K562 (cell line): Measurements from ENCODE around the gene PRM1. TPM values are rescaled to one million over a fixed set of nuclear protein-coding genes. Genes with fewer than 3 reads are reported as not detected.

Source experiments
- ATAC-seq: fragments of 200-7000 bp; cut with Tn5 transposase; 3 replicates; pipeline ENCODE4 v1.9.1; 2020; ENCODE audit warnings: moderate library complexity
- BruUV-seq: library from RNA; stranded (reverse); fragments of 400-500 nt; replicated peaks from 2 replicates; lab custom pipeline; 2021; lab: Mats Ljungman, UMichigan
- CTCF ChIA-PET: fragments of 300-600 bp; formaldehyde crosslinking; extraction: SDS; loops from one replicate; lab custom pipeline; 2021; ENCODE audit warnings: low intra/inter-chr PET ratio; lab: Yijun Ruan, JAX
- POLR2A ChIA-PET: fragments of 300-600, 350-650 bp; sonication (Branson Sonifier 250); formaldehyde crosslinking; extraction: SDS; loops from one replicate; lab custom pipeline; 2021; ENCODE audit warnings: antibody characterized with exemption, inconsistent platforms; lab: Yijun Ruan, JAX
- DNase-seq, 4 experiments: peaks; one replicate each; pipeline versions ENCODE4 v3.0.0 to v3.0.0-alpha.2; 2011 to 2018; ENCODE audit warnings: low spot score in 3 of 4, mixed read lengths in 3 of 4; ENCODE audit errors: extremely low read depth in 1 of 4
- FAIRE-seq: peaks from 2 replicates; lab custom pipeline; 2011; peaks lifted over from hg19 to GRCh38; lab: Jason Lieb, UNC
- H2AFZ ChIP-seq: 2 replicates; pipeline ENCODE4 v1.6.0; 2011; ENCODE audit warnings: low read depth, low read length, control low read depth, inconsistent platforms
- H3K27ac ChIP-seq: fragments of 200-600 bp; 3 replicates; pipeline ENCODE4 v1.8.0; 2011; ENCODE audit warnings: low read depth, mild to moderate bottlenecking, control low read depth, inconsistent platforms, low read length, moderate library complexity, mixed read lengths; ENCODE audit errors: extremely low read depth
- H3K27me3 ChIP-seq, 2 experiments: fragments of 300-600 bp in 1 of 2; 2 replicates in 1 of 2; 3 replicates in 1 of 2; pipeline versions ENCODE4 v1.6.0 to v1.8.0; 2011; ENCODE audit warnings: inconsistent platforms in 2 of 2, low read length in 2 of 2, mild to moderate bottlenecking in 1 of 2, mixed read lengths in 1 of 2, moderate library complexity in 1 of 2; ENCODE audit not compliant: control insufficient read depth in 2 of 2, insufficient read depth in 2 of 2
- H3K36me3 ChIP-seq: fragments of 300-600 bp; 3 replicates; pipeline ENCODE4 v1.8.0; 2011; ENCODE audit warnings: mild to moderate bottlenecking, low read length, inconsistent platforms; ENCODE audit not compliant: control insufficient read depth, insufficient read depth
- H3K4me1 ChIP-seq, 2 experiments: fragments of 200-600 bp in 1 of 2; replicated peaks in 1 of 2; 2 replicates in 1 of 2; 3 replicates in 1 of 2; pipeline versions ENCODE4 v1.5.1 to v1.8.0; 2011; ENCODE audit warnings: inconsistent platforms in 2 of 2, low read length in 2 of 2, mild to moderate bottlenecking in 1 of 2, mixed read lengths in 1 of 2, moderate library complexity in 1 of 2; ENCODE audit not compliant: control insufficient read depth in 2 of 2, insufficient read depth in 2 of 2
- H3K4me2 ChIP-seq: 2 replicates; pipeline ENCODE4 v1.6.1; 2011; ENCODE audit warnings: low read length, control low read depth, inconsistent platforms, mixed read lengths; ENCODE audit not compliant: insufficient read depth
- H3K4me3 ChIP-seq: fragments of 200-600 bp; sonication (generic), shearing (Covaris generic); 2 replicates; pipeline ENCODE4 v1.5.1; 2016; ENCODE audit warnings: control low read depth, inconsistent platforms
- H3K79me2 ChIP-seq: fragments of 200-600 bp; 3 replicates; pipeline ENCODE4 v1.8.0; 2011; ENCODE audit warnings: low read length, inconsistent platforms; ENCODE audit not compliant: control insufficient read depth, insufficient read depth
- H3K9ac ChIP-seq, 2 experiments: 2 replicates each; pipeline versions ENCODE4 v1.6.0 to v1.6.1; 2011; ENCODE audit warnings: low read depth in 2 of 2, low read length in 2 of 2, control low read depth in 1 of 2, inconsistent platforms in 1 of 2, mild to moderate bottlenecking in 1 of 2, mixed read lengths in 1 of 2; ENCODE audit not compliant: insufficient read depth in 1 of 2
- H3K9me1 ChIP-seq: one replicate; pipeline ENCODE4 v1.6.0; 2011; ENCODE audit warnings: inconsistent platforms, mild to moderate bottlenecking, low read length, moderate library complexity; ENCODE audit not compliant: control insufficient read depth, insufficient read depth
- H3K9me3 ChIP-seq: replicated peaks from 2 replicates; pipeline ENCODE4 v1.5.1; 2011; ENCODE audit warnings: low read depth, low read length, inconsistent platforms; ENCODE audit not compliant: control insufficient read depth, insufficient read depth
- H4K20me1 ChIP-seq: replicated peaks from 2 replicates; pipeline ENCODE4 v1.6.1; 2011; ENCODE audit warnings: low read length, inconsistent platforms, mixed read lengths; ENCODE audit not compliant: control insufficient read depth, insufficient read depth
- BHLHE40 ChIP-seq: IDR thresholded peaks from 2 replicates; pipeline ENCODE4 v1.6.1; 2011; ENCODE audit warnings: low read length, improper control_type of control experiment
- CREM ChIP-seq: IDR thresholded peaks from 2 replicates; pipeline ENCODE4 v1.6.1; 2014; ENCODE audit warnings: antibody characterized with exemption, low read depth
- GATA2 ChIP-seq: sonication (generic); formaldehyde crosslinking; IDR thresholded peaks from 2 replicates; pipeline ENCODE4 v1.4.0; 2020; ENCODE audit warnings: mild to moderate bottlenecking, missing genetic modification reagents
- MNT ChIP-seq, 2 experiments: fragments of 450-650 bp; conservative IDR thresholded peaks; 2 replicates each; pipeline ENCODE4 v1.6.1; 2017; ENCODE audit warnings: mild to moderate bottlenecking in 2 of 2, moderate library complexity in 2 of 2
- SETDB1 ChIP-seq: IDR thresholded peaks from one replicate; pipeline ENCODE4 v1.6.1; 2012; ENCODE audit warnings: low read length, control low read depth, inconsistent platforms
- WGBS: fragments of 100-300 bp; shearing (Covaris generic); methylation state at CpG from one replicate; pipeline ENCODE4 v1.1.6; 2016; ENCODE audit warnings: low coverage, mixed read lengths; ENCODE audit not compliant: insufficient coverage; ENCODE audit errors: missing lambda C conversion rate; 5-methylcytosine and 5-hydroxymethylcytosine counted together
- in situ Hi-C: fragments of 300-500 bp; cut with MboI; formaldehyde crosslinking; loops from 4 replicates; pipeline ENCODE4 v1.15.0; 2018; ENCODE audit warnings: inconsistent platforms, mixed read lengths
- intact Hi-C: fragments of 100-400 bp; cut with micrococcal nuclease; formaldehyde crosslinking; loops from 2 replicates; pipeline ENCODE4 v1.14.2; 2022
- polyA plus RNA-seq, 8 experiments: library from polyadenylated mRNA; depleted of rRNA in 4 of 8; stranded (reverse) in 5 of 8; unstranded in 3 of 8; fragments of >200 nt; fragmentation: Nextera tagmentation in 2 of 8; fragmentation: Illumina TruSeq in 1 of 8; extraction: Ambion mirVana in 2 of 8; extraction: Trizol in 1 of 8; gene quantifications; 2 replicates each; pipeline versions ENCODE4 v1.2.1 to v1.2.3, GENCODE V29; 2011 to 2014; ENCODE audit warnings: inconsistent platforms in 1 of 8, missing spikeins in 1 of 8
- total RNA-seq, 7 experiments: library from RNA; depleted of rRNA in 6 of 7; stranded (reverse); fragments of >200 nt in 6 of 7; fragmentation: Illumina TruSeq in 2 of 7; extraction: Trizol in 2 of 7; gene quantifications; 2 replicates each; pipeline versions ENCODE4 v1.2.1 to v1.2.3, GENCODE V29; 2011 to 2021; ENCODE audit warnings: low replicate concordance in 1 of 7
- TF ChIP-seq, protein P1 (sequence below): fragments of 450-650 bp; IDR thresholded peaks from 2 replicates; pipeline ENCODE4 v1.6.1; 2016

The PRM1 gene
- total and polyA plus RNA-seq, 9 of the 15 experiments (the other 6 are each of a cell fraction or from before 2014, with no cell fraction given) = not detected

GRCh38 chr16:11296706-11297491, 15.8 kb upstream of the PRM1 start:
- POLR2A ChIA-PET = interaction anchor here (0.6 to 1.5 kb wide), 4 partner anchors 13 to 21 kb away, joined by 3 to 7 read pairs (median 4); partner anchors contain the start of gene PRM2
- Histone ChIP-seq H3K27me3 (peaks cover 0 to 9% of the 10 kb centered on the region in 2 experiments; a peak in 1 of 5 replicates), H4K20me1 (no peaks in the 10 kb centered on the region), H3K4me2 (peak overlapping the region; percentile 47; the same call in 1 of the 2 replicates), H3K4me1 (peaks cover 6 to 13% of the 10 kb centered on the region in 2 experiments; a peak in 4 of 5 replicates), H3K27ac (no peak overlapping the region), H3K36me3 (no peaks in the 10 kb centered on the region), H3K9me1 (no peaks in the 10 kb centered on the region), H2AFZ (peak overlapping the region; percentile 67; the same call in 1 of the 2 replicates), H3K9ac (no peak overlapping the region), H3K79me2 (no peaks in the 10 kb centered on the region), H3K4me3 (no peak overlapping the region), H3K9me3 (no peaks in the 10 kb centered on the region)
- CTCF ChIA-PET = no interaction called here
- DNase-seq = no peak
- no TSS peak for BruUV-seq
- FAIRE-seq = no peak
- WGBS = 34% methylated on average over 10 of the region's 10 CpGs
- intact Hi-C loops = no loop called here
- in situ Hi-C loops = no loop called here
- ATAC-seq = no peak
- TF ChIP-seq CREM (peak; percentile 14; the same call in 1 of the 2 replicates), MNT (conservative IDR thresholded peaks at IDR 0.05) (0 out of 4 replicates have a peak, but pooled peaks of 1 of the 2 experiments have one; percentile 15), BHLHE40 (peak; percentile 48; the same call in 1 of the 2 replicates), SETDB1 (no peak), GATA2 (CRISPR knock-in tag) (no peak)
- TF ChIP-seq, protein P1, sequence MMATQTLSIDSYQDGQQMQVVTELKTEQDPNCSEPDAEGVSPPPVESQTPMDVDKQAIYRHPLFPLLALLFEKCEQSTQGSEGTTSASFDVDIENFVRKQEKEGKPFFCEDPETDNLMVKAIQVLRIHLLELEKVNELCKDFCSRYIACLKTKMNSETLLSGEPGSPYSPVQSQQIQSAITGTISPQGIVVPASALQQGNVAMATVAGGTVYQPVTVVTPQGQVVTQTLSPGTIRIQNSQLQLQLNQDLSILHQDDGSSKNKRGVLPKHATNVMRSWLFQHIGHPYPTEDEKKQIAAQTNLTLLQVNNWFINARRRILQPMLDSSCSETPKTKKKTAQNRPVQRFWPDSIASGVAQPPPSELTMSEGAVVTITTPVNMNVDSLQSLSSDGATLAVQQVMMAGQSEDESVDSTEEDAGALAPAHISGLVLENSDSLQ = 0 out of 2 replicates have a peak, but pooled peaks have one; percentile 23
